Muscle layer of duodenum (tissue), 2 donors: ENCODE results near the gene SYNE1.
"Not testable (repeated sequence)": the region's sequence is repeated elsewhere in the genome, so short reads cannot be mapped to it uniquely, and the experiment has no call there.

Experiments used
- H3K27ac ChIP-seq: one replicate; pipeline ENCODE4 v1.7.0; 2013; ENCODE audit warnings: mild to moderate bottlenecking, low read length
- H3K27me3 ChIP-seq: one replicate; pipeline ENCODE4 v1.7.0; 2013; ENCODE audit warnings: low read depth, mild to moderate bottlenecking, control low read depth, low read length
- H3K36me3 ChIP-seq, 2 donors: one replicate each; pipeline ENCODE4 v1.7.0; 2013; ENCODE audit warnings: low read length in 2 of 2, control low read depth in 1 of 2, mild to moderate bottlenecking in 1 of 2; ENCODE audit not compliant: insufficient read depth in 2 of 2, control insufficient read depth in 1 of 2
- H3K4me1 ChIP-seq, 2 donors: one replicate each; pipeline ENCODE4 v1.7.0; 2013; ENCODE audit warnings: low read length in 2 of 2, mild to moderate bottlenecking in 2 of 2, control low read depth in 1 of 2, moderate library complexity in 1 of 2; ENCODE audit not compliant: insufficient read depth in 2 of 2, control insufficient read depth in 1 of 2
- H3K4me3 ChIP-seq, 2 donors: one replicate each; pipeline ENCODE4 v1.7.0; 2013; ENCODE audit warnings: low read length in 2 of 2, low read depth in 1 of 2, mild to moderate bottlenecking in 1 of 2
- H3K9me3 ChIP-seq, 2 donors: one replicate each; pipeline ENCODE4 v1.7.0; 2013; ENCODE audit warnings: low read length in 2 of 2, control low read depth in 1 of 2, mild to moderate bottlenecking in 1 of 2; ENCODE audit not compliant: control insufficient read depth in 1 of 2
- donor health status: healthy.

SYNE1 gene

DNA sequence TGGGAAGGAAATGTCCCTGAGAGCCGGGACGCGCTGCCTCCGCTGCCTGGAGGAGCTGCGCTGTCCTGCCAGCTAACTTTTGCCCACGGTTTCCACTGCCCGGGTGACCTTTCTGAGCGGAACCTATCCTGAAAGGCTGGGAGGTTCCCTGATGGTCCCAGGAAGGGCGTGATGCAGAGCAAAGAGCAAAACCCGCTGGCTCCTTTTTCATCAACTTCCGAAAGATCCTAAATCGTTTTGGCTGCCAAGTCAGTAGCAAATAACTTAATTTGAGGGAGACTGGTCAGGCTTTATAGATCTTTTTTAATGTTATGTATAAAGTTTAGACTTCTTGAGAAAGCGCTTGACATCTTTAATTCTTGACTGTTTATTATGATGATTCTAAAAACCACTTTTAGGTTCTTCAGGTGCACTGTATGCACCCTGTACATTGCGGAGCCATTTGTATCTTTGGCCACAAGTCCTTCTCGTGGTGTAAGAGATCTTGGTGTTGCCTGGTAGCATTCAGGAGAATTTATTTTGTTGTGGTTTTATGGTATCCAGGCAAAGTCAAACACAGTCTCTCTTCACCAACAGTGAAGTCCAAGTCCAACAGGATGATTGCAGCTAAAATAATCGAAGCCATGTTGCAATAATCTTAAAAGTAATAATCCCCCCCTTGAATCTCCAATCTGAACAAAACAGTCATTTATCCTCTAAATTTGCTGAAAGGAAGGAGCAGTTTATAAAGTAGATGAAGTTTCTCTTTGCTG is at the start of gene SYNE1:
SYNE1 (minus strand) TSS at position 67 of the 752 bp plus-strand sequence. CDS start 9,031 bp downstream, outside the sequence.
- Histone ChIP-seq H3K36me3 (no peaks in the 10 kb centered on the region), H3K4me1 (peaks cover 0 to 17% of the 10 kb centered on the region in 2 donors), H3K4me3 (peak within 1 kb of the TSS; percentile 60 to 90), H3K27me3 (no peaks in the 10 kb centered on the region), H3K27ac (peak within 1 kb of the TSS; percentile 20), H3K9me3 (no peaks in the 10 kb centered on the region)

- H3K27me3 ChIP-seq = no peaks in the 10 kb centered on the region
- H3K36me3 ChIP-seq = no peaks in the 10 kb centered on the region
- H3K9me3 ChIP-seq = no peaks in the 10 kb centered on the region
- H3K4me3 ChIP-seq = no peak overlapping the region
- H3K27ac ChIP-seq = no peak overlapping the region
- H3K4me1 ChIP-seq = no peaks in the 10 kb centered on the region
Measured at GRCh38 chr6:152685819-152686218, 48.7 kb upstream of the SYNE1 start.

- not testable (repeated sequence) for H3K27ac ChIP-seq, H3K4me3 ChIP-seq, H3K9me3 ChIP-seq, H3K27me3 ChIP-seq, H3K4me1 ChIP-seq, H3K36me3 ChIP-seq
Measured at GRCh38 chr6:152682935-152683334, 45.8 kb upstream of the SYNE1 start.

DNA sequence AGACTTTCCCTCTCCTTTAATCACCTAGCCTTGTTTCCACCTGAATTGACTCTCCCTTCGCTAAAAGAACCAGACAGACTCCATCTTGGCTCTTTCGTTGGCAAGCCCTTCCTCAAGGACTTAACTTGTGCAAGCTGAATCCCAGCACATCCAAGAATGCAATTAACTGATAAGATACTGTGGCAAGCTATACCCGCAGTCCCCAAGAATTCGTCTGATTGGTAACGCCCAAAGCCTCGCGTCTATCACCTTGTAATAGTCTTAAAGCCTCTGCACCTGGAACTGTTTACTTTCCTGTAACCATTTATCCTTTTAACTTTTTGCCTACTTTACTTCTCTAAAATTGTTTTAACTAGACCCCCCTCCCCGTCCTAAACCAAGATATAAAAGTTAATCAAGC is 45.0 kb upstream of the SYNE1 start:
- no peaks in the 10 kb centered on the region for H3K4me1 ChIP-seq
- H3K4me3 ChIP-seq = no peak overlapping the region
- no peaks in the 10 kb centered on the region for H3K36me3 ChIP-seq
- no peaks in the 10 kb centered on the region for H3K27me3 ChIP-seq
- H3K27ac ChIP-seq = no peak overlapping the region
- H3K9me3 ChIP-seq = no peaks in the 10 kb centered on the region

- no peak overlapping the region for H3K27ac ChIP-seq
- H3K36me3 ChIP-seq = no peaks in the 10 kb centered on the region
- H3K4me3 ChIP-seq = no peak overlapping the region
- H3K9me3 ChIP-seq = no peaks in the 10 kb centered on the region
- H3K4me1 ChIP-seq = no peaks in the 10 kb centered on the region
- no peaks in the 10 kb centered on the region for H3K27me3 ChIP-seq
Measured at GRCh38 chr6:152680879-152681517, 43.8 kb upstream of the SYNE1 start.

DNA sequence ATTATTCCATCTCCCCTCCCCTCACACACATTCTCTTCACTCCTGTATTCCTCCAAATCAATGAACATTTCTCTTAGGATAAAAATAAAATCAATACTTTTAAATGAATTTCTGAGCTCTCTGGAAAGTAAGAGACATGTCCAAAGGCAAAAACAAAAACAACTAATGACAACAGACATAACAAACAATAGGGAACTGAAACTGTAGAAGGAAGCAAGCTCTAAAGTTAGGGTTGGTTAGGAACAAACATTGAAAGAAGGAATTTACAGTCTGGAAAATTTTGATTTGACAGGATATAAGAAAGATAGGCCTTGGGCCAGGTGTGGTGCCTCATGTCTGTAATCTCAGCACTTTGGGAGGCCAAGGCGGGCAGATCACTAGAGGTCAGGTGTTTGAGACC is 43.0 kb upstream of the SYNE1 start:
- Histone ChIP-seq H3K36me3 (no peaks in the 10 kb centered on the region), H3K4me1 (no peaks in the 10 kb centered on the region), H3K27me3 (no peaks in the 10 kb centered on the region), H3K9me3 (no peaks in the 10 kb centered on the region), H3K27ac (no peak overlapping the region), H3K4me3 (no peak overlapping the region)

- no peak overlapping the region for H3K27ac ChIP-seq
- H3K4me1 ChIP-seq = no peaks in the 10 kb centered on the region
- H3K36me3 ChIP-seq = no peaks in the 10 kb centered on the region
- no peaks in the 10 kb centered on the region for H3K27me3 ChIP-seq
- no peaks in the 10 kb centered on the region for H3K9me3 ChIP-seq
- no peak overlapping the region for H3K4me3 ChIP-seq
Measured at GRCh38 chr6:152673236-152673635, 36.1 kb upstream of the SYNE1 start.

DNA sequence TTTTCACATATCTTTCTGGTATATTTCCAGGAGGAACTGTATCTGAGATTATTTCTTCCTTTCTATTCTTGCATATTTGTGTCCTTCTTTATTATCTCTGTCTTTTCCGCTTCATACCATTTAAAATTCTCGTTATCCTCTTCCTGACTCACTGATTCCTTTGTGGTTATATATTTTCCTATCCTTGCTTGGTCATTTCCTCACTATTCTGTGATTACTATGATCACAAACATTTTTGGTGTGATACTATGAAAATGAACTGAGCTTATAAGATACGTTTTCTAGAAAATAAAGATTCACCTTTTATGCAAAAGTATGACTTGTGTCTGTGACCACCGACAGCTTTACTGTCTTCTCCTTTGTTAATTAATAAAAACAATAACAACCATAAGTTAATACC is 34.0 kb upstream of the SYNE1 start:
- H3K4me3 ChIP-seq = no peak overlapping the region
- no peak overlapping the region for H3K27ac ChIP-seq
- no peaks in the 10 kb centered on the region for H3K27me3 ChIP-seq
- H3K4me1 ChIP-seq = no peaks in the 10 kb centered on the region
- H3K36me3 ChIP-seq = no peaks in the 10 kb centered on the region
- no peaks in the 10 kb centered on the region for H3K9me3 ChIP-seq

GRCh38 chr6:152669895-152670294 is 32.7 kb upstream of the SYNE1 start:
- no peak overlapping the region for H3K27ac ChIP-seq
- no peaks in the 10 kb centered on the region for H3K27me3 ChIP-seq
- H3K4me3 ChIP-seq = no peak overlapping the region
- no peaks in the 10 kb centered on the region for H3K36me3 ChIP-seq
- H3K4me1 ChIP-seq = no peaks in the 10 kb centered on the region
- no peaks in the 10 kb centered on the region for H3K9me3 ChIP-seq

GRCh38 chr6:152661776-152662175 is 24.6 kb upstream of the SYNE1 start:
- H3K36me3 ChIP-seq = no peaks in the 10 kb centered on the region
- no peak overlapping the region for H3K27ac ChIP-seq
- no peaks in the 10 kb centered on the region for H3K9me3 ChIP-seq
- no peaks in the 10 kb centered on the region for H3K4me1 ChIP-seq
- no peak overlapping the region for H3K4me3 ChIP-seq
- H3K27me3 ChIP-seq = no peaks in the 10 kb centered on the region

DNA sequence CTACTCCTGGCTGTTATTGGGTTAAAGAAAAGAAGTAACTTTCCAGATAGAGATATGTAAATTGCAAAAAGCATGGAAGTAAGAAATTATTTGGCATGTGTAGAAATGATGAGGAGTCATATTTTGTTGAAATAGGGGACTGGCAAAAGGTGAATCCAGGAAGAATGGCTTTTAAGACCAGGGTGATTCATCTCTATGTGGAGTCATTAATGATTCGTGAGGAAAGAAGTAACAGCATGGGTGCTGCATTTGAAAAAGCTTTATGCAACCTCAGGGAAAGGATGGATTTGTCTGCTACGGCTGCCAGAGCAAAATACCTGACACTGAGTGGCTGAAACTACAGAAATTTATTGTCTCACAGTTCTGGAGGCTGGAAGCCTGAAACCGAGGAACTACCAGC is 14.8 kb upstream of the SYNE1 start:
- Histone ChIP-seq H3K4me1 (peaks cover 0 to 6% of the 10 kb centered on the region in 2 donors), H3K27me3 (no peaks in the 10 kb centered on the region), H3K36me3 (no peaks in the 10 kb centered on the region), H3K9me3 (no peaks in the 10 kb centered on the region), H3K4me3 (no peak overlapping the region), H3K27ac (no peak overlapping the region)

DNA sequence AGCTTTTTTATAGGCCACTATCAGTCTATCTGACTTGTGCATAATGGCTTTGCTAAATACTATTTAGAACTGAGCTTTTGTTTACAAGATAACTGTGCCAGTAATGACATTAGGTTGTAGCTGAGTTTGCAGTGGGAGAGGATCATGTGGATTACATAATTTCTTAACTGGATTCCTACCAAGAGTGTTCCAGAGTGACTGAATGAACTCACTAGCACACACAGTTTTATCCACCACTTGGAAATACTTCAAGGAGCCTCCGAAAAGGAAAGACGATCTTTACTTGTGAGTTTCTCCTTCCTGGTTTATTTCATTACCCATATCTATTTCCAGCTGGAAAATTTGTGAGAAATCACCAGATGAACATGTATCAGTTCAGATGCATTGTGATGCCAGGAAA is 10.9 kb upstream of the SYNE1 start:
- Histone ChIP-seq H3K27ac (no peak overlapping the region), H3K4me3 (no peak overlapping the region), H3K36me3 (no peaks in the 10 kb centered on the region), H3K27me3 (no peaks in the 10 kb centered on the region), H3K4me1 (peaks cover 0 to 6% of the 10 kb centered on the region in 2 donors), H3K9me3 (no peaks in the 10 kb centered on the region)
